B cell (primary cell): ENCODE data around the gene NUMA1. TPM values are rescaled to one million over a fixed set of nuclear protein-coding genes. Genes with fewer than 3 reads are reported as not detected.
A peak's percentile ranks its signal among the peaks of the same experiment; 100 is the strongest.

Experiments
- ATAC-seq: fragments of 200-7000 bp; cut with Tn5 transposase; one replicate; pipeline ENCODE4 v1.10.0; 2021; ENCODE audit warnings: low read depth, mild to moderate bottlenecking, moderate number of reproducible peaks, moderate library complexity
- CTCF ChIA-PET: fragments of 350-600 bp; sonication (Branson Sonifier 250); formaldehyde crosslinking; loops from one replicate; lab custom pipeline; 2021; ENCODE audit warnings: antibody characterized with exemption, inconsistent platforms; lab: Charles Lee
- POLR2A ChIA-PET: fragments of 350-600 bp; sonication (Branson Sonifier 250); formaldehyde crosslinking; loops from one replicate; lab custom pipeline; 2021; ENCODE audit warnings: antibody characterized with exemption; lab: Charles Lee
- DNase-seq: peaks from one replicate; pipeline ENCODE4 v3.0.0; 2013
- H2AFZ ChIP-seq: 2 replicates; pipeline ENCODE4 v1.6.1; 2012; ENCODE audit warnings: mild to moderate bottlenecking, low read depth, low read length; ENCODE audit not compliant: insufficient read depth, poor library complexity, severe bottlenecking
- H3K27ac ChIP-seq, 2 donors: 1 replicate in 1 of 2; 2 replicates in 1 of 2; pipeline ENCODE4 v1.5.1; 2012 to 2013; ENCODE audit warnings: low read length in 2 of 2, mild to moderate bottlenecking in 2 of 2, moderate library complexity in 1 of 2
- H3K27me3 ChIP-seq, 4 experiments: fragments of 200-600 bp in 1 of 4; sonication (generic) in 1 of 4; replicated peaks in 1 of 4; 1 replicate in 2 of 4; 2 replicates in 2 of 4; pipeline versions ENCODE4 v1.6.1 to v1.7.0; 2013 to 2016; ENCODE audit warnings: low read length in 3 of 4, mild to moderate bottlenecking in 2 of 4, mixed read lengths in 1 of 4, moderate library complexity in 1 of 4; ENCODE audit not compliant: insufficient read depth in 4 of 4, control insufficient read depth in 3 of 4; ENCODE audit errors: control extremely low read depth in 1 of 4
- H3K36me3 ChIP-seq, 2 experiments: replicated peaks in 1 of 2; 1 replicate in 1 of 2; 2 replicates in 1 of 2; pipeline versions ENCODE4 v1.6.1 to v1.7.1; 2013; ENCODE audit warnings: low read length in 1 of 2; ENCODE audit not compliant: insufficient read depth in 2 of 2, control insufficient read depth in 1 of 2; ENCODE audit errors: control extremely low read depth in 1 of 2, extremely low read depth in 1 of 2
- H3K4me1 ChIP-seq, 2 donors: fragments of 200-600 bp in 1 of 2; sonication (generic) in 1 of 2; 1 replicate in 1 of 2; 2 replicates in 1 of 2; pipeline versions ENCODE4 v1.5.1 to v1.6.1; 2013 to 2017; ENCODE audit warnings: low read length in 2 of 2; ENCODE audit not compliant: control insufficient read depth in 2 of 2, insufficient read depth in 2 of 2
- H3K4me2 ChIP-seq: replicated peaks from 2 replicates; pipeline ENCODE3; 2012; ENCODE audit warnings: mild to moderate bottlenecking, low read depth, low read length; ENCODE audit not compliant: poor library complexity, severe bottlenecking
- H3K4me3 ChIP-seq, 5 experiments: fragments of 200-600 bp in 1 of 5; sonication (generic) in 1 of 5; 1 replicate in 3 of 5; 2 replicates in 2 of 5; pipeline versions ENCODE4 v1.5.1 to v1.7.0; 2011 to 2016; ENCODE audit warnings: low read length in 4 of 5, mild to moderate bottlenecking in 4 of 5, low read depth in 2 of 5, control low read depth in 1 of 5, moderate library complexity in 1 of 5; ENCODE audit not compliant: insufficient read depth in 1 of 5; ENCODE audit errors: control extremely low read depth in 1 of 5, extremely low read depth in 1 of 5
- H3K79me2 ChIP-seq: fragments of 200-600 bp; sonication (generic); one replicate; pipeline ENCODE4 v1.6.0; 2016; ENCODE audit warnings: low read length; ENCODE audit not compliant: control insufficient read depth, insufficient read depth
- H3K9ac ChIP-seq: fragments of 200-600 bp; sonication (generic); 2 replicates; pipeline ENCODE4 v1.6.1; 2017; ENCODE audit warnings: mild to moderate bottlenecking, low read length, moderate library complexity
- H3K9me3 ChIP-seq, 3 donors: one replicate each; pipeline versions ENCODE4 v1.6.1 to v1.7.1; 2013; ENCODE audit warnings: low read length in 2 of 3; ENCODE audit not compliant: control insufficient read depth in 2 of 3, insufficient read depth in 1 of 3; ENCODE audit errors: control extremely low read depth in 1 of 3
- H4K20me1 ChIP-seq: 2 replicates; pipeline ENCODE4 v1.6.0; 2012; ENCODE audit warnings: mild to moderate bottlenecking, low read length; ENCODE audit not compliant: insufficient read depth, control insufficient read depth, poor library complexity, severe bottlenecking
- H3K27ac Mint-ChIP-seq: one replicate; pipeline ENCODE4 v1.8.0; 2021; ENCODE audit warnings: mixed read lengths
- H3K27me3 Mint-ChIP-seq: one replicate; pipeline ENCODE4 v1.8.0; 2021; ENCODE audit warnings: mixed read lengths
- H3K4me1 Mint-ChIP-seq: one replicate; pipeline ENCODE4 v1.8.0; 2021; ENCODE audit warnings: mixed read lengths
- H3K4me3 Mint-ChIP-seq: one replicate; pipeline ENCODE4 v1.8.0; 2021; ENCODE audit warnings: mixed read lengths
- H3K9me3 Mint-ChIP-seq: one replicate; pipeline ENCODE4 v1.8.0; 2022; ENCODE audit warnings: mixed read lengths; ENCODE audit not compliant: insufficient read depth
- CTCF ChIP-seq: fragments of 200-600 bp; IDR thresholded peaks from one replicate; pipeline ENCODE4 v1.8.0; 2022; ENCODE audit warnings: antibody characterized with exemption, mild to moderate bottlenecking
- EZH2 ChIP-seq: IDR thresholded peaks from 2 replicates; pipeline ENCODE4 v1.6.1; 2012; ENCODE audit warnings: borderline replicate concordance, low read depth, mild to moderate bottlenecking, moderate library complexity, low read length; ENCODE audit not compliant: insufficient read depth, poor library complexity, severe bottlenecking
- WGBS: methylation state at CpG from one replicate; pipeline ENCODE4 v1.1.5; 2013; ENCODE audit warnings: missing lambda C conversion rate; ENCODE audit not compliant: insufficient coverage; 5-methylcytosine and 5-hydroxymethylcytosine counted together
- intact Hi-C: fragments of 100-400 bp; cut with micrococcal nuclease; formaldehyde crosslinking; loops from one replicate; pipeline ENCODE4 v1.10.0; 2022
- polyA plus RNA-seq: library from polyadenylated mRNA; depleted of rRNA; stranded (reverse); fragments of >200 nt; gene quantifications from 2 replicates; pipeline ENCODE4 v1.2.3, GENCODE V29; 2012
- total RNA-seq, 2 donors: library from RNA; stranded (reverse); fragments of 120-200 nt in 1 of 2; gene quantifications; 1 replicate in 1 of 2; 2 replicates in 1 of 2; pipeline versions ENCODE4 v1.2.3 to v1.2.4, GENCODE V29; 2013 to 2022

The NUMA1 gene
- total and polyA plus RNA-seq, 2 donors (not counting 1 experiment from before 2014, with no cell fraction given): 186 to 300 TPM

- H3K27ac ChIP-seq: peak overlapping the region; percentile 95
- CTCF ChIA-PET: interaction anchor here (0.7 to 3.9 kb wide), 4 partner anchors 13 to 86 kb away, joined by 3 to 14 read pairs (median 6); no protein-coding TSS in a partner anchor
These were observed 31.2 kb upstream of the NUMA1 start for GRCh38 chr11:72111300-72112142.

More at GRCh38 chr11:72111300-72112142, 31.2 kb upstream of the NUMA1 start:
- Mint-ChIP-seq H3K27ac (peak overlapping the region; percentile 98), H3K4me3 (peak overlapping the region; percentile 93), H3K27me3 (peaks cover 9% of the 10 kb centered on the region), H3K4me1 (peaks cover 20% of the 10 kb centered on the region), H3K9me3 (no peaks in the 10 kb centered on the region)
- 3% methylated on average over 8 of the region's 10 CpGs for WGBS
- peaks cover 0 to 24% of the 10 kb centered on the region in 2 experiments for H3K36me3 ChIP-seq
- no peaks in the 10 kb centered on the region for H3K9me3 ChIP-seq
- peaks cover 0 to 11% (median 0%) of the 10 kb centered on the region in 4 experiments for H3K27me3 ChIP-seq
- ATAC-seq (no peak), DNase-seq (no peak)
- H3K9ac ChIP-seq: peak overlapping the region; percentile 74
- peak overlapping the region; percentile 78 for H2AFZ ChIP-seq
- H3K79me2 ChIP-seq: peaks cover 12% of the 10 kb centered on the region
- H3K4me3 ChIP-seq: peak overlapping the region; percentile 67 to 94 (median 78)
- POLR2A ChIA-PET: interaction anchor here (0.6 to 1.8 kb wide), 3 partner anchors 29 to 1846 kb away, joined by 3 to 6 read pairs (median 3); no protein-coding TSS in a partner anchor
- peak overlapping the region; percentile 81 for H3K4me2 ChIP-seq
- intact Hi-C loops: loop anchor here (1.0 to 2.0 kb wide), 8 partner anchors 8 to 324 kb away; partner anchors contain the start of genes CLPB, LAMTOR1, LRRC51 and NUMA1
- TF ChIP-seq EZH2 (no peak), CTCF (no peak)
- no peaks in the 10 kb centered on the region for H4K20me1 ChIP-seq
- H3K4me1 ChIP-seq: peaks cover 14 to 19% of the 10 kb centered on the region in 2 donors
